WTC11 (cell line): ENCODE data around the gene ALKBH6. TPM values are rescaled to one million over a fixed set of nuclear protein-coding genes. Genes with fewer than 3 reads are reported as not detected.

Experiments used
- ATAC-seq: fragments of 200-7000 bp; cut with Tn5 transposase; 2 replicates; pipeline ENCODE4 v1.10.0; 2021; ENCODE audit warnings: mild to moderate bottlenecking, moderate library complexity
- CTCF ChIA-PET: fragments of 300-600 bp; sonication (Branson Sonifier 250); formaldehyde crosslinking; loops from one replicate; lab custom pipeline; 2021; ENCODE audit warnings: antibody characterized with exemption; lab: Charles Lee
- POLR2A ChIA-PET: fragments of 350-600 bp; sonication (Branson Sonifier 250); formaldehyde crosslinking; loops from one replicate; lab custom pipeline; 2021; ENCODE audit warnings: antibody characterized with exemption; lab: Charles Lee
- DNase-seq: peaks from one replicate; pipeline ENCODE4 v3.0.0; 2021; ENCODE audit warnings: low spot score
- H3K27ac Mint-ChIP-seq: 2 replicates; pipeline ENCODE4 v1.8.0; 2021; ENCODE audit warnings: mixed read lengths
- H3K27me3 Mint-ChIP-seq: 2 replicates; pipeline ENCODE4 v1.8.0; 2021; ENCODE audit warnings: low read depth, mild to moderate bottlenecking, moderate library complexity, mixed read lengths
- H3K36me3 Mint-ChIP-seq: 2 replicates; pipeline ENCODE4 v1.8.0; 2021; ENCODE audit warnings: mixed read lengths
- H3K4me1 Mint-ChIP-seq: 2 replicates; pipeline ENCODE4 v1.8.0; 2022; ENCODE audit warnings: mixed read lengths
- H3K4me3 Mint-ChIP-seq: 2 replicates; pipeline ENCODE4 v1.8.0; 2021; ENCODE audit warnings: mild to moderate bottlenecking, moderate library complexity, mixed read lengths
- H3K9me3 Mint-ChIP-seq: 2 replicates; pipeline ENCODE4 v1.8.0; 2021; ENCODE audit warnings: mixed read lengths
- ELF4 ChIP-seq: sonication (generic); formaldehyde crosslinking; IDR thresholded peaks from 2 replicates; pipeline ENCODE4 v1.8.1; 2022; ENCODE audit warnings: low read depth, mild to moderate bottlenecking, moderate library complexity, missing genetic modification reagents
- FOXJ3 ChIP-seq: sonication (generic); formaldehyde crosslinking; IDR thresholded peaks from 2 replicates; pipeline ENCODE4 v1.9.0; 2021; ENCODE audit warnings: missing genetic modification reagents, mild to moderate bottlenecking, borderline replicate concordance
- GRHL2 ChIP-seq: fragments of 250-450 bp; sonication (Bioruptor Pico); IDR thresholded peaks from 2 replicates; pipeline ENCODE4 v1.8.0; 2022; ENCODE audit warnings: mild to moderate bottlenecking, moderate library complexity; ENCODE audit not compliant: insufficient replicate concordance, severe bottlenecking
- IRF2 ChIP-seq: sonication (generic); formaldehyde crosslinking; IDR thresholded peaks from 2 replicates; pipeline ENCODE4 v1.8.0; 2022; ENCODE audit warnings: low read depth, missing genetic modification reagents, borderline replicate concordance
- JUN ChIP-seq: sonication (generic); formaldehyde crosslinking; IDR thresholded peaks from 2 replicates; pipeline ENCODE4 v1.8.0; 2023; ENCODE audit warnings: mild to moderate bottlenecking, missing genetic modification reagents
- SMAD4 ChIP-seq: sonication (generic); formaldehyde crosslinking; IDR thresholded peaks from 2 replicates; pipeline ENCODE4 v1.8.0; 2022; ENCODE audit warnings: mild to moderate bottlenecking, missing genetic modification reagents
- TEAD4 ChIP-seq: sonication (generic); formaldehyde crosslinking; IDR thresholded peaks from 2 replicates; pipeline ENCODE4 v1.8.0; 2022; ENCODE audit warnings: mild to moderate bottlenecking, missing genetic modification reagents
- ZNF121 ChIP-seq: sonication (generic); formaldehyde crosslinking; IDR thresholded peaks from 2 replicates; pipeline ENCODE4 v1.8.0; 2023; ENCODE audit warnings: missing genetic modification reagents
- ZNF138 ChIP-seq: sonication (generic); formaldehyde crosslinking; conservative IDR thresholded peaks from 2 replicates; pipeline ENCODE4 v1.8.1; 2022; ENCODE audit warnings: mild to moderate bottlenecking, moderate library complexity, missing genetic modification reagents
- total RNA-seq: library from RNA; stranded (reverse); gene quantifications from 3 replicates; pipeline ENCODE4 v1.2.3, GENCODE V29; 2021
- TF ChIP-seq, protein P1 (sequence below): sonication (generic); formaldehyde crosslinking; IDR thresholded peaks from 2 replicates; pipeline ENCODE4 v1.8.0; 2022; ENCODE audit warnings: missing genetic modification reagents
- TF ChIP-seq, protein P2 (sequence below): fragments of 250-450 bp; sonication (Bioruptor Pico); IDR thresholded peaks from 2 replicates; pipeline ENCODE4 v1.9.0; 2021; ENCODE audit warnings: mild to moderate bottlenecking
- TF ChIP-seq, protein P3 (sequence below): fragments of 250-450 bp; sonication (Bioruptor Pico); IDR thresholded peaks from 2 replicates; pipeline ENCODE4 v1.9.0; 2021; ENCODE audit warnings: mild to moderate bottlenecking, borderline replicate concordance
- TF ChIP-seq, protein P4 (sequence below): sonication (generic); formaldehyde crosslinking; IDR thresholded peaks from 2 replicates; pipeline ENCODE4 v1.8.0; 2022; ENCODE audit warnings: mild to moderate bottlenecking, missing genetic modification reagents
- TF ChIP-seq, protein P5 (sequence below): sonication (generic); formaldehyde crosslinking; IDR thresholded peaks from 2 replicates; pipeline ENCODE4 v1.8.1; 2023; ENCODE audit warnings: mild to moderate bottlenecking, moderate library complexity, missing genetic modification reagents

ALKBH6 gene
- total RNA-seq, 1 experiment from 2014 or later, result 28.1 TPM

DNA sequence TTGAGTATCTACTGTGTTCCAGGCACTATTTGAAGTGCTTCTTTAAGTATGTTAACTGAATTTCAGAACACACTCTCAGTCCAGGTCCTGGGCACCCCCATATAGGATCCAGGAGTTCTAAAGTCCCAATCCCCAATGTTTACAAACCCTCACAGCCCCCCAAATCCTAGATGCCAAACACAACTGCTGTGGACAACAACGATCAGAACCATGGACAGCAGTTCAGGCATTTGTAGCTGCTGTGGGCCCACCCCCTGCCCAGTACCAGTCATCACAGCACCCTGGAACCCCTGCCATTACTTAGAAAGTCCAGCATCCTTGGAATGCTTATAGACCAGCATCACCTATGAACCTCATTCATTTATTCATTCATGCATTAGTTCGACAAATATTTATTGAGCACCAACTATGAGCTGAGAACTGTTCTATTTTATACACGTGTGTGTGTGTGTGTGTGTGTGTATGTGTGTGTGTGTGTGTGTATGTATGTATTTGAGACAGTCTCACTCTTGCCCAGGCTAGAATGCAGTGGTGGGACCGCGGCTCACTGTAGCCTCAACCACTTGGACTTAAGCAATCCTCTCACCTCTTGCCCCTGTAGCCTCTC is 38.3 kb downstream of the ALKBH6 start (continued):
- peak; percentile 47; the same call in 1 of the 2 replicates for TF ChIP-seq SMAD4 (CRISPR knock-in tag)
- 0 out of 2 replicates have a peak, but pooled peaks have one; percentile 75 for TF ChIP-seq TEAD4 (CRISPR knock-in tag)
- peak; percentile 88; the same call in 1 of the 2 replicates for TF ChIP-seq JUN
- no peak for TF ChIP-seq GRHL2
- TF ChIP-seq, protein P1, sequence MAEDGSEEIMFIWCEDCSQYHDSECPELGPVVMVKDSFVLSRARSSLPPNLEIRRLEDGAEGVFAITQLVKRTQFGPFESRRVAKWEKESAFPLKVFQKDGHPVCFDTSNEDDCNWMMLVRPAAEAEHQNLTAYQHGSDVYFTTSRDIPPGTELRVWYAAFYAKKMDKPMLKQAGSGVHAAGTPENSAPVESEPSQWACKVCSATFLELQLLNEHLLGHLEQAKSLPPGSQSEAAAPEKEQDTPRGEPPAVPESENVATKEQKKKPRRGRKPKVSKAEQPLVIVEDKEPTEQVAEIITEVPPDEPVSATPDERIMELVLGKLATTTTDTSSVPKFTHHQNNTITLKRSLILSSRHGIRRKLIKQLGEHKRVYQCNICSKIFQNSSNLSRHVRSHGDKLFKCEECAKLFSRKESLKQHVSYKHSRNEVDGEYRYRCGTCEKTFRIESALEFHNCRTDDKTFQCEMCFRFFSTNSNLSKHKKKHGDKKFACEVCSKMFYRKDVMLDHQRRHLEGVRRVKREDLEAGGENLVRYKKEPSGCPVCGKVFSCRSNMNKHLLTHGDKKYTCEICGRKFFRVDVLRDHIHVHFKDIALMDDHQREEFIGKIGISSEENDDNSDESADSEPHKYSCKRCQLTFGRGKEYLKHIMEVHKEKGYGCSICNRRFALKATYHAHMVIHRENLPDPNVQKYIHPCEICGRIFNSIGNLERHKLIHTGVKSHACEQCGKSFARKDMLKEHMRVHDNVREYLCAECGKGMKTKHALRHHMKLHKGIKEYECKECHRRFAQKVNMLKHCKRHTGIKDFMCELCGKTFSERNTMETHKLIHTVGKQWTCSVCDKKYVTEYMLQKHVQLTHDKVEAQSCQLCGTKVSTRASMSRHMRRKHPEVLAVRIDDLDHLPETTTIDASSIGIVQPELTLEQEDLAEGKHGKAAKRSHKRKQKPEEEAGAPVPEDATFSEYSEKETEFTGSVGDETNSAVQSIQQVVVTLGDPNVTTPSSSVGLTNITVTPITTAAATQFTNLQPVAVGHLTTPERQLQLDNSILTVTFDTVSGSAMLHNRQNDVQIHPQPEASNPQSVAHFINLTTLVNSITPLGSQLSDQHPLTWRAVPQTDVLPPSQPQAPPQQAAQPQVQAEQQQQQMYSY (CRISPR knock-in tag), result no peak
- TF ChIP-seq, protein P2, sequence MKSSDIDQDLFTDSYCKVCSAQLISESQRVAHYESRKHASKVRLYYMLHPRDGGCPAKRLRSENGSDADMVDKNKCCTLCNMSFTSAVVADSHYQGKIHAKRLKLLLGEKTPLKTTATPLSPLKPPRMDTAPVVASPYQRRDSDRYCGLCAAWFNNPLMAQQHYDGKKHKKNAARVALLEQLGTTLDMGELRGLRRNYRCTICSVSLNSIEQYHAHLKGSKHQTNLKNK (CRISPR knock-in tag), result no peak
- TF ChIP-seq FOXJ3 (CRISPR knock-in tag), result no peak

DNA sequence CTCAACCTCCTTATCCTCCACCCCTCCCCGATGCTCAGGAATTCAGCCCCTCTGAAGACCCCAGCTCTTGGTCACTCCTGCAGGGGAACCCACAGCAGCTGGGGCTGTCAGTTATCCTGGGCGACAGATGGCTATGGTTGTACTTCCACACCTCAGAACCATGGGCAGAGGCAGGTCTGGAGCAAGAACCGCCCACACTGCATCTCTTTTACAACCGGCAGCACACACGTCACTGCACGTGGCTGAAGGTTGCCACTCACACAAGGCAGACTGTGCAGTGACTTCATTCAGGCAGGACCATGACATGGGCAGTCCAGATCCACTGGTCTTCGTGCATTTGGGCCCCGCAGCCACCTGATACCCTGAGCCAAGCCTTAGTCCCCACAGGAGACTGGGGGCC is 40.5 kb downstream of the ALKBH6 start:
- TF ChIP-seq IRF2 (CRISPR knock-in tag) (no peak), FOXJ3 (CRISPR knock-in tag) (no peak), ZNF138 (no peak), SMAD4 (CRISPR knock-in tag) (no peak), ZNF121 (CRISPR knock-in tag) (no peak), ELF4 (CRISPR knock-in tag) (no peak)
- TF ChIP-seq, protein P3, sequence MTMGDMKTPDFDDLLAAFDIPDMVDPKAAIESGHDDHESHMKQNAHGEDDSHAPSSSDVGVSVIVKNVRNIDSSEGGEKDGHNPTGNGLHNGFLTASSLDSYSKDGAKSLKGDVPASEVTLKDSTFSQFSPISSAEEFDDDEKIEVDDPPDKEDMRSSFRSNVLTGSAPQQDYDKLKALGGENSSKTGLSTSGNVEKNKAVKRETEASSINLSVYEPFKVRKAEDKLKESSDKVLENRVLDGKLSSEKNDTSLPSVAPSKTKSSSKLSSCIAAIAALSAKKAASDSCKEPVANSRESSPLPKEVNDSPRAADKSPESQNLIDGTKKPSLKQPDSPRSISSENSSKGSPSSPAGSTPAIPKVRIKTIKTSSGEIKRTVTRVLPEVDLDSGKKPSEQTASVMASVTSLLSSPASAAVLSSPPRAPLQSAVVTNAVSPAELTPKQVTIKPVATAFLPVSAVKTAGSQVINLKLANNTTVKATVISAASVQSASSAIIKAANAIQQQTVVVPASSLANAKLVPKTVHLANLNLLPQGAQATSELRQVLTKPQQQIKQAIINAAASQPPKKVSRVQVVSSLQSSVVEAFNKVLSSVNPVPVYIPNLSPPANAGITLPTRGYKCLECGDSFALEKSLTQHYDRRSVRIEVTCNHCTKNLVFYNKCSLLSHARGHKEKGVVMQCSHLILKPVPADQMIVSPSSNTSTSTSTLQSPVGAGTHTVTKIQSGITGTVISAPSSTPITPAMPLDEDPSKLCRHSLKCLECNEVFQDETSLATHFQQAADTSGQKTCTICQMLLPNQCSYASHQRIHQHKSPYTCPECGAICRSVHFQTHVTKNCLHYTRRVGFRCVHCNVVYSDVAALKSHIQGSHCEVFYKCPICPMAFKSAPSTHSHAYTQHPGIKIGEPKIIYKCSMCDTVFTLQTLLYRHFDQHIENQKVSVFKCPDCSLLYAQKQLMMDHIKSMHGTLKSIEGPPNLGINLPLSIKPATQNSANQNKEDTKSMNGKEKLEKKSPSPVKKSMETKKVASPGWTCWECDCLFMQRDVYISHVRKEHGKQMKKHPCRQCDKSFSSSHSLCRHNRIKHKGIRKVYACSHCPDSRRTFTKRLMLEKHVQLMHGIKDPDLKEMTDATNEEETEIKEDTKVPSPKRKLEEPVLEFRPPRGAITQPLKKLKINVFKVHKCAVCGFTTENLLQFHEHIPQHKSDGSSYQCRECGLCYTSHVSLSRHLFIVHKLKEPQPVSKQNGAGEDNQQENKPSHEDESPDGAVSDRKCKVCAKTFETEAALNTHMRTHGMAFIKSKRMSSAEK (CRISPR knock-in tag), result no peak
- TF ChIP-seq, protein P4, sequence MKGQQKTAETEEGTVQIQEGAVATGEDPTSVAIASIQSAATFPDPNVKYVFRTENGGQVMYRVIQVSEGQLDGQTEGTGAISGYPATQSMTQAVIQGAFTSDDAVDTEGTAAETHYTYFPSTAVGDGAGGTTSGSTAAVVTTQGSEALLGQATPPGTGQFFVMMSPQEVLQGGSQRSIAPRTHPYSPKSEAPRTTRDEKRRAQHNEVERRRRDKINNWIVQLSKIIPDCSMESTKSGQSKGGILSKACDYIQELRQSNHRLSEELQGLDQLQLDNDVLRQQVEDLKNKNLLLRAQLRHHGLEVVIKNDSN (CRISPR knock-in tag), result no peak
- TF ChIP-seq, protein P5, sequence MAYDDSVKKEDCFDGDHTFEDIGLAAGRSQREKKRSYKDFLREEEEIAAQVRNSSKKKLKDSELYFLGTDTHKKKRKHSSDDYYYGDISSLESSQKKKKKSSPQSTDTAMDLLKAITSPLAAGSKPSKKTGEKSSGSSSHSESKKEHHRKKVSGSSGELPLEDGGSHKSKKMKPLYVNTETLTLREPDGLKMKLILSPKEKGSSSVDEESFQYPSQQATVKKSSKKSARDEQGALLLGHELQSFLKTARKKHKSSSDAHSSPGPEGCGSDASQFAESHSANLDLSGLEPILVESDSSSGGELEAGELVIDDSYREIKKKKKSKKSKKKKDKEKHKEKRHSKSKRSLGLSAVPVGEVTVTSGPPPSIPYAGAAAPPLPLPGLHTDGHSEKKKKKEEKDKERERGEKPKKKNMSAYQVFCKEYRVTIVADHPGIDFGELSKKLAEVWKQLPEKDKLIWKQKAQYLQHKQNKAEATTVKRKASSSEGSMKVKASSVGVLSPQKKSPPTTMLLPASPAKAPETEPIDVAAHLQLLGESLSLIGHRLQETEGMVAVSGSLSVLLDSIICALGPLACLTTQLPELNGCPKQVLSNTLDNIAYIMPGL (CRISPR knock-in tag), result no peak
- H3K9me3 Mint-ChIP-seq, result no peaks in the 10 kb centered on the region
- ChIA-PET CTCF (no interaction called here), POLR2A (no interaction called here)
- H3K4me1 Mint-ChIP-seq, result peaks cover 6% of the 10 kb centered on the region; the same call in 1 of the 2 replicates
- H3K4me3 Mint-ChIP-seq, result no peak overlapping the region
- no peaks in the 10 kb centered on the region for H3K36me3 Mint-ChIP-seq
- no peak overlapping the region for H3K27ac Mint-ChIP-seq
- ATAC-seq (no peak), DNase-seq (no peak)
- no peaks in the 10 kb centered on the region for H3K27me3 Mint-ChIP-seq
